BE2C (cell line): ENCODE measurements around the gene TEKTIP1.
A peak's percentile ranks its signal among the peaks of the same experiment; 100 is the strongest.

Experiments
- DNase-seq: peaks from one replicate; pipeline ENCODE4 v3.0.0-alpha.2; 2020
- H3K27me3 ChIP-seq: fragments of 250-450 bp; sonication (Bioruptor Pico); 2 replicates; pipeline ENCODE4 v1.5.1; 2020; ENCODE audit warnings: mild to moderate bottlenecking
- H3K36me3 ChIP-seq: fragments of 250-450 bp; sonication (Bioruptor Pico); 2 replicates; pipeline ENCODE4 v1.5.1; 2020; ENCODE audit warnings: mild to moderate bottlenecking
- H3K4me1 ChIP-seq: fragments of 250-450 bp; sonication (Bioruptor Pico); 2 replicates; pipeline ENCODE4 v1.5.1; 2020
- H3K4me3 ChIP-seq: 2 replicates; pipeline ENCODE4 v1.5.1; 2011; ENCODE audit warnings: low read depth, low read length
- H3K9me3 ChIP-seq: fragments of 250-450 bp; sonication (Bioruptor Pico); 2 replicates; pipeline ENCODE4 v1.5.1; 2020
- CTCF ChIP-seq: IDR thresholded peaks from 2 replicates; pipeline ENCODE4 v1.5.1; 2012; ENCODE audit warnings: mild to moderate bottlenecking, low read depth, low read length

TEKTIP1 gene

DNA sequence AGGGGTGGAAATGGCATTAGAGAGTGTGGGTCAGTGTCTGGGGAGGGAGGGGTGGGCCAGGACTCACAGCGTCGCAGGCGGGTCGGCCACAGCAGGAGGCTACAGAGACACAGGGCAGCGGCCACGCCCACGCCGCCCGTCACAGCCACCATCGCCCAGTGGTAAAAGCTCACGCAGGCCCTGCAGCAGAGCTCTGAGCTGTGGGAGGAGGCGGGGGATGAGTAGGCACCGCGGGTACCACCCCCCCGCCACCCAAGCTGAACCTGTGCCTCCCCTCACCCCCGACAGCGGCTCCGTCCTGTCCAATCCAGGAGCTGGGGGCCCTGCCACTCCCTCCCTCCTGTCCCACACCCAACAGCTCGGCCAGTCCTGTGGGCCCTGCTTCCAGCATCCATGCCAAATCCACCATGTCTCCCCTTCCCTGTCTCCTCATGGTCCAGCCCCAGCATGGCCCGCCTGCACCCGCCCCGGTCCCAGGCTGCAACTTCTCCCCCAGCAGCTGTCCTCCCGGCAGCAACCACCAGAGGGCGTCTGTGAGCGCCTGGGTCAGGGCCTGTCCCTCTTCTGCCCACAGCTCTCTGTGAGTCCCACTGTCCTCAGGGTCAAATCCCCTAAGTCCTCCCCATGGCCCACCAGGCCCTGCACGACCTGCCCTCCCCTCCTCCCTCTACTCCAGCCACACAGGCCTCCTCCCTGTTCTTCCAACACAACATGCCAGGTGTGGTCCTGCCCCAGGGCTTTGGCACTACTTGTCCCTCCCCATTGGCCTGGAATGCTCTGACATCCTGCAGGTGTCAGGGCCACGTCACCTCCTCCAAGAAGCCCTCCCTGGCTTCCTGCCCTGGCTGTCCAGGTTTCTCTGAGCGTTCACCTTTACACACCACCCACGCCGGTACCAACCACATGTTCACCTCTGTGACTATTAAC, 6.0 kb downstream of the TEKTIP1 start:
- TF ChIP-seq CTCF = peak; percentile 84
- Histone ChIP-seq H3K9me3 (no peaks in the 10 kb centered on the region), H3K27me3 (no peaks in the 10 kb centered on the region), H3K4me3 (no peak overlapping the region), H3K4me1 (no peaks in the 10 kb centered on the region), H3K36me3 (peaks cover 14% of the 10 kb centered on the region)
- DNase-seq = peak; percentile 79

DNA sequence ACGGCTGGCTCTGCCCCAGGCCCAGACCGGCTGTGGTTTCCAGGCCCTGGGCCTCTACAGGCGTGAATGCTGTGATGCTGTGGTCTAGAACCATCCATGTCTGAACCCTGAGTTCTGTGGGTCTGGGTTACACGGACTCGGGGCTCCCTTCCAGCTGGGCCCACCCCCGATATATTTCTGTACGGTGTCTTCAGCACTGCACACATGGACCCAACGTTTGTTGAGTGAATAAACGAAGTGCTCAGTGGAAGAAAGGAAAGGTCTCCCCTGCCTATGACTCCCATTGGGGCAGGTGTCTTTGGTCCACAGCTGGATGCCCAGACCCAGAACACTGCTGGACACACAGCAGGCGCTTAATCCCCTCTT, 6.7 kb downstream of the TEKTIP1 start:
- Histone ChIP-seq H3K27me3 (no peaks in the 10 kb centered on the region), H3K9me3 (no peaks in the 10 kb centered on the region), H3K4me1 (no peaks in the 10 kb centered on the region), H3K36me3 (peaks cover 16% of the 10 kb centered on the region), H3K4me3 (no peak overlapping the region)
- DNase-seq = no peak
- no peak for TF ChIP-seq CTCF

DNA sequence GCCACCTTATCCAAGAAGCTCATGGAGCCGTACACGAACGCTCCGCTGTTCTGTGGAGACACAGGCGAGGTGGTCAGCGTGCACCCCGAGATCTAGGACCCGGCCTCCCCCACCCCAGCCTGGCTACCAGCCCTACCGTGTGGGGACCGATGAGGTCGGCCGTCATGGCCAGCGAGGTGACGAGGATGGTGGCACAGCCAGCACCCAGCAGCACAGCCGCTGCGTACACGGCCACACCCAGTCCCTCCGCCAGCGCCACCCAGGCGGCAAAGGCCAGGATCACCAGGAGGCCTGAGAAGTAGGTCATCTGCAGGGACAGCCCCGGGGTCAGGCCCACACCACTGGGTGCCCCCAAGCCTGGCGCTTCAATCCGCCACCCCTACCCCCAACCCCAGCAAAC, 7.1 kb downstream of the TEKTIP1 start:
- H3K4me1 ChIP-seq = no peaks in the 10 kb centered on the region
- DNase-seq = no peak
- H3K36me3 ChIP-seq = peaks cover 20% of the 10 kb centered on the region
- TF ChIP-seq CTCF = no peak
- no peaks in the 10 kb centered on the region for H3K27me3 ChIP-seq
- H3K4me3 ChIP-seq = no peak overlapping the region
- H3K9me3 ChIP-seq = no peaks in the 10 kb centered on the region

DNA sequence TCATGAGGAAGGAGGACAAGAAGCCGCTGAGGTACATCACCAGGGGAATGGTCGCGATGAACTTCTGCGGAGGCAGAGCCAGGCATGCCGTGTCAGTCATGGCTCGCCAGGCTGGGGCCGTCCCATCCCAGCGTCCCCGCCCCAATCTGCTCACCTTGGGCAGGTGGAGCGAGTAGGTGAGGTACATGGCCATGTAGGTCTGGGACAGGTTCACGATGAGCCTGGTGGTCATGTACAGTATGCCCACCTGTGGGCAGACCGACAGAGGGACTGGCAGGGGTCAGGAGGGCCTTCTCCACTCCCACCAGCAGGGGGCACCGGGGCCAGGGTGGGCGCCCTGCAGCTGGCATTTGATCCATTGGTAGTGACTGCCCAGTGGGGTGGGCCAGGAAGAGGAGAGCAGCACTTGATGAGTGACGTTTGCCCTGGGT, 8.3 kb downstream of the TEKTIP1 start:
- Histone ChIP-seq H3K9me3 (no peaks in the 10 kb centered on the region), H3K4me3 (no peak overlapping the region), H3K27me3 (no peaks in the 10 kb centered on the region), H3K36me3 (peaks cover 22% of the 10 kb centered on the region), H3K4me1 (no peaks in the 10 kb centered on the region)
- DNase-seq = peak; percentile 60
- TF ChIP-seq CTCF = peak; percentile 60

DNA sequence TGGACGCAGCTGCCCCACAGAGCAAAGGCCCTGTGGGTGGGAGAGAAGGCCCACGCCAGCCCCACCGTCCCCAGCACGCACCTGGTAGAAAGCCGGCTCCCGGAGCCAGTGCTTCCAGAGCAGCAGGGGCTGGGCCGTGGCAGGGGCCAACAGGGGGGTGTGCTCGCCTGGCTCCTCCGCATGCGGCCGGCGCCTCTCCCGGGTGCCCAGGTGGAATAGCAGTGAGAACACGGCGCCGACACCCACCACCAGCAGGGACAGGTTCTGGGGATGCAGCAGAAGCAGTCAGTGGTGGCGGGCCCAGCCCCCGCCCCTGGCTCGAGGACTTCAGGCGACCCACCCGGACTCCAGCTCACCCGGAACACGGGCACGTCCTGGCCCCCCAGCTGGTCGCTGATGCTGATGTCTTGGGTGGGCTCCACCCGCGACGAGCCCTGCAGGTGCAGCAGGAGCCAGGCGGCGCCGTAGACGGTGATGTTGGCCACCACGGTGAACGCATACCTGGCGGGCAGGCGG, 8.9 kb downstream of the TEKTIP1 start:
- no peaks in the 10 kb centered on the region for H3K4me1 ChIP-seq
- H3K4me3 ChIP-seq = no peak overlapping the region
- no peak for DNase-seq
- peaks cover 22% of the 10 kb centered on the region for H3K36me3 ChIP-seq
- no peaks in the 10 kb centered on the region for H3K27me3 ChIP-seq
- no peaks in the 10 kb centered on the region for H3K9me3 ChIP-seq
- no peak for TF ChIP-seq CTCF

- H3K4me3 ChIP-seq = no peak overlapping the region
- no peaks in the 10 kb centered on the region for H3K4me1 ChIP-seq
- no peaks in the 10 kb centered on the region for H3K27me3 ChIP-seq
- DNase-seq = no peak
- no peak for TF ChIP-seq CTCF
- peaks cover 22% of the 10 kb centered on the region for H3K36me3 ChIP-seq
- no peaks in the 10 kb centered on the region for H3K9me3 ChIP-seq
Observed at GRCh38 chr19:3548606-3549005, 9.6 kb downstream of the TEKTIP1 start.
